Ishikawa (cell line): Measurements from ENCODE around the gene KCNC1.

Experiments used
- EP300 ChIP-seq: IDR thresholded peaks from 2 replicates; pipeline ENCODE4 v1.6.1; 2012; ENCODE audit warnings: borderline replicate concordance
- TAF1 ChIP-seq: IDR thresholded peaks from 2 replicates; pipeline ENCODE4 v1.6.1; 2012; ENCODE audit warnings: low read depth, mild to moderate bottlenecking

GRCh38 chr11:17775035-17775348, 40.4 kb downstream of the KCNC1 start:
- no peak for TF ChIP-seq EP300
- TF ChIP-seq TAF1, result no peak
